ENCODE results near the gene MPP3. TPM values are rescaled to one million over a fixed set of nuclear protein-coding genes. Genes with fewer than 3 reads are reported as not detected.

The MPP3 gene
- total RNA-seq, 1 donor from 2014 or later: 6.8 TPM

Other genes with a start within 250 kb of the MPP3 start
- 17.8 TPM for gene MEOX1, start 171.2 kb downstream of the MPP3 start, total RNA-seq
- gene SOST, start 74.4 kb downstream of the MPP3 start, total RNA-seq: not detected
- gene DUSP3, start 54.2 kb downstream of the MPP3 start, total RNA-seq: 80.3 TPM
- gene CFAP97D1, start 52.7 kb downstream of the MPP3 start, total RNA-seq: not detected
- 2.5 TPM for gene CD300LG, start 14.0 kb upstream of the MPP3 start, total RNA-seq
- 4.6 TPM for gene MPP2, start 74.4 kb upstream of the MPP3 start, total RNA-seq
- not detected for gene PPY, start 109.3 kb upstream of the MPP3 start, total RNA-seq
- not detected for gene PYY, start 120.8 kb upstream of the MPP3 start, total RNA-seq
- gene NAGS, start 171.5 kb upstream of the MPP3 start, total RNA-seq: 0.41 TPM
- 45.3 TPM for gene TMEM101, start 181.8 kb upstream of the MPP3 start, total RNA-seq
- gene LSM12, start 233.5 kb upstream of the MPP3 start, total RNA-seq: 22.6 TPM
- 7.8 TPM for gene G6PC3, start 237.6 kb upstream of the MPP3 start, total RNA-seq